Neural cell (in vitro differentiated cells): ENCODE results near the gene ZNF560. TPM values are rescaled to one million over a fixed set of nuclear protein-coding genes. Genes with fewer than 3 reads are reported as not detected.

Source experiments
- H2AFZ ChIP-seq: fragments of 200-600, 300-800 bp; sonication (generic), shearing (Covaris generic); 2 replicates; pipeline ENCODE4 v1.6.0; 2014; ENCODE audit warnings: low read depth, mild to moderate bottlenecking, antibody characterized with exemption, low read length, moderate library complexity
- H3F3A ChIP-seq: fragments of 200-600 bp; shearing (Covaris generic); 2 replicates; pipeline ENCODE4 v1.6.1; 2016; ENCODE audit warnings: mild to moderate bottlenecking, moderate library complexity, mixed read lengths, antibody characterized with exemption, low read length; ENCODE audit not compliant: insufficient read depth, poor library complexity, severe bottlenecking
- H3K27ac ChIP-seq: fragments of 200-600, 300-800 bp; sonication (generic), shearing (Covaris generic); 2 replicates; pipeline ENCODE4 v1.5.1; 2014; ENCODE audit warnings: mild to moderate bottlenecking, low read length, moderate library complexity
- H3K27me3 ChIP-seq: fragments of 300-800, 200-600 bp; sonication (generic), shearing (Covaris generic); 2 replicates; pipeline ENCODE4 v1.6.0; 2014; ENCODE audit warnings: mild to moderate bottlenecking, low read depth, low read length, moderate library complexity; ENCODE audit not compliant: insufficient read depth
- H3K36me3 ChIP-seq: fragments of 300-800, 200-600 bp; sonication (generic), shearing (Covaris generic); 2 replicates; pipeline ENCODE4 v1.5.1; 2014; ENCODE audit warnings: mild to moderate bottlenecking, antibody characterized with exemption, low read length, moderate library complexity; ENCODE audit not compliant: insufficient read depth
- H3K4me2 ChIP-seq: fragments of 300-800, 200-600 bp; sonication (generic), shearing (Covaris generic); 2 replicates; pipeline ENCODE4 v1.6.0; 2014; ENCODE audit warnings: mild to moderate bottlenecking, low read length
- H3K4me3 ChIP-seq: fragments of 300-800, 200-600 bp; sonication (generic), shearing (Covaris generic); 2 replicates; pipeline ENCODE4 v1.5.1; 2014; ENCODE audit warnings: mild to moderate bottlenecking, low read length, moderate library complexity
- H3K79me2 ChIP-seq: fragments of 200-600 bp; shearing (Covaris generic); replicated peaks from 2 replicates; pipeline ENCODE4 v1.6.0; 2014; ENCODE audit warnings: mild to moderate bottlenecking, low read length, moderate library complexity; ENCODE audit not compliant: insufficient read depth
- H3K9ac ChIP-seq: fragments of 300-800, 200-600 bp; sonication (generic), shearing (Covaris generic); 2 replicates; pipeline ENCODE4 v1.6.1; 2016; ENCODE audit warnings: mild to moderate bottlenecking, low read length, mixed read lengths
- H3K9me2 ChIP-seq: fragments of 200-600 bp; shearing (Covaris generic); 2 replicates; pipeline ENCODE4 v1.6.1; 2016; ENCODE audit warnings: mild to moderate bottlenecking, low read length, mixed read lengths; ENCODE audit not compliant: insufficient read depth
- H3K9me3 ChIP-seq: fragments of 200-600, 300-800 bp; sonication (generic), shearing (Covaris generic); 2 replicates; pipeline ENCODE4 v1.6.1; 2016; ENCODE audit warnings: mild to moderate bottlenecking, mixed run types, low read length, moderate library complexity, mixed read lengths
- H4K20me1 ChIP-seq: fragments of 200-600 bp; shearing (Covaris generic); 2 replicates; pipeline ENCODE4 v1.6.1; 2016; ENCODE audit warnings: mild to moderate bottlenecking, mixed run types; ENCODE audit not compliant: insufficient read depth
- CTCF ChIP-seq: fragments of 450-650 bp; IDR thresholded peaks from 2 replicates; pipeline ENCODE4 v1.5.1; 2014; ENCODE audit warnings: antibody characterized with exemption, mild to moderate bottlenecking, moderate library complexity; ENCODE audit not compliant: poor library complexity, severe bottlenecking
- EP300 ChIP-seq: fragments of 450-650 bp; conservative IDR thresholded peaks from 2 replicates; pipeline ENCODE4 v1.6.1; 2014; ENCODE audit warnings: antibody characterized with exemption, mild to moderate bottlenecking, moderate library complexity; ENCODE audit not compliant: poor library complexity, severe bottlenecking
- EZH2 ChIP-seq: fragments of 200-600, 300-800 bp; shearing (Covaris generic), sonication (generic); IDR thresholded peaks from 2 replicates; pipeline ENCODE4 v1.6.1; 2014; ENCODE audit warnings: antibody characterized with exemption, low read length, borderline replicate concordance, mild to moderate bottlenecking; ENCODE audit not compliant: insufficient read depth, poor library complexity, severe bottlenecking
- MXI1 ChIP-seq: fragments of 450-650 bp; conservative IDR thresholded peaks from 2 replicates; pipeline ENCODE4 v1.6.1; 2014; ENCODE audit warnings: antibody characterized with exemption, mild to moderate bottlenecking; ENCODE audit not compliant: poor library complexity, severe bottlenecking
- POLR2AphosphoS5 ChIP-seq: IDR thresholded peaks from 2 replicates; pipeline ENCODE4 v1.6.1; 2012
- RAD21 ChIP-seq: fragments of 450-650 bp; conservative IDR thresholded peaks from 2 replicates; pipeline ENCODE4 v1.6.1; 2014; ENCODE audit warnings: antibody characterized with exemption, mild to moderate bottlenecking, moderate library complexity
- REST ChIP-seq: IDR thresholded peaks from 2 replicates; pipeline ENCODE4 v1.6.1; 2012; ENCODE audit warnings: borderline replicate concordance
- SMC3 ChIP-seq: fragments of 450-650 bp; conservative IDR thresholded peaks from 2 replicates; pipeline ENCODE4 v1.6.1; 2014; ENCODE audit warnings: antibody characterized with exemption, mild to moderate bottlenecking, moderate library complexity; ENCODE audit not compliant: poor library complexity
- TAF1 ChIP-seq: IDR thresholded peaks from 2 replicates; pipeline ENCODE4 v1.6.1; 2012; ENCODE audit warnings: low read depth
- polyA plus RNA-seq: library from polyadenylated mRNA; depleted of rRNA; stranded (reverse); fragments of >200 nt; gene quantifications from 2 replicates; pipeline ENCODE4 v1.2.3, GENCODE V29; 2014

The ZNF560 gene
- polyA plus RNA-seq, 1 donor from 2014 or later: 0.61 TPM

- H3K4me3 ChIP-seq: no peak overlapping the region
- H3K36me3 ChIP-seq: no peaks in the 10 kb centered on the region
- H2AFZ ChIP-seq: no peak overlapping the region
- no peaks in the 10 kb centered on the region for H3K27me3 ChIP-seq
- peaks cover 8% of the 10 kb centered on the region for H3K9me3 ChIP-seq
- TF ChIP-seq EZH2 (no peak), RAD21 (no peak), MXI1 (no peak), EP300 (no peak), POLR2AphosphoS5 (no peak), CTCF (no peak), SMC3 (no peak), REST (no peak), TAF1 (no peak)
- H3K9ac ChIP-seq: no peak overlapping the region
- H3K4me2 ChIP-seq: no peak overlapping the region
- H3K9me2 ChIP-seq: no peaks in the 10 kb centered on the region
- no peaks in the 10 kb centered on the region for H3F3A ChIP-seq
- no peaks in the 10 kb centered on the region for H4K20me1 ChIP-seq
- no peak overlapping the region for H3K27ac ChIP-seq
- no peaks in the 10 kb centered on the region for H3K79me2 ChIP-seq
These were observed 31.3 kb downstream of the ZNF560 start for GRCh38 chr19:9467161-9467560.

- Histone ChIP-seq H3F3A (no peaks in the 10 kb centered on the region), H4K20me1 (no peaks in the 10 kb centered on the region), H3K27me3 (no peaks in the 10 kb centered on the region), H2AFZ (no peak overlapping the region), H3K9ac (no peak overlapping the region), H3K36me3 (no peaks in the 10 kb centered on the region), H3K27ac (no peak overlapping the region), H3K9me2 (no peaks in the 10 kb centered on the region), H3K79me2 (no peaks in the 10 kb centered on the region), H3K4me3 (no peak overlapping the region), H3K9me3 (peaks cover 2% of the 10 kb centered on the region), H3K4me2 (no peak overlapping the region)
- TF ChIP-seq RAD21: no peak
- no peak for TF ChIP-seq CTCF
- TF ChIP-seq POLR2AphosphoS5: no peak
- no peak for TF ChIP-seq EP300
These were observed 36.5 kb downstream of the ZNF560 start for GRCh38 chr19:9461938-9462337.
